EH (cell line): Measurements from ENCODE around the gene BRWD1.
A peak's percentile ranks its signal among the peaks of the same experiment; 100 is the strongest.

Experiments
- DNase-seq: peaks from one replicate; pipeline ENCODE4 v3.0.0-alpha.2; 2015; ENCODE audit warnings: low read depth

Gene BRWD1

GRCh38 chr21:39327727-39328126 lies 14.3 kb upstream of the BRWD1 start:
- no peak for DNase-seq

GRCh38 chr21:39326607-39327307 lies 13.3 kb upstream of the BRWD1 start:
- no peak for DNase-seq

- no peak for DNase-seq
Observed at GRCh38 chr21:39325458-39325857, 12.0 kb upstream of the BRWD1 start.

- no peak for DNase-seq
Observed at GRCh38 chr21:39321424-39321823, 8.0 kb upstream of the BRWD1 start.

GRCh38 chr21:39319814-39320332 lies 6.4 kb upstream of the BRWD1 start:
- DNase-seq: peak; percentile 33

GRCh38 chr21:39319251-39319756 lies 5.9 kb upstream of the BRWD1 start:
- peak; percentile 59 for DNase-seq

GRCh38 chr21:39318091-39318959 lies 4.9 kb upstream of the BRWD1 start:
- DNase-seq: no peak

GRCh38 chr21:39317134-39318090 lies 4.0 kb upstream of the BRWD1 start:
- peak; percentile 41 for DNase-seq

- no peak for DNase-seq
Observed at GRCh38 chr21:39316729-39317128, 3.3 kb upstream of the BRWD1 start.

- DNase-seq: peak; percentile 13
Observed at GRCh38 chr21:39315603-39316445, 2.4 kb upstream of the BRWD1 start.

GRCh38 chr21:39314143-39315027 lies 953 bp upstream of the BRWD1 start:
- peak; percentile 76 for DNase-seq

GRCh38 chr21:39313042-39313570 lies 326 bp downstream of the BRWD1 start:
- no peak for DNase-seq

GRCh38 chr21:39312112-39313041 lies 1.1 kb downstream of the BRWD1 start:
- peak; percentile 87 for DNase-seq

GRCh38 chr21:39311164-39311563 lies 2.3 kb downstream of the BRWD1 start:
- no peak for DNase-seq

- no peak for DNase-seq
Observed at GRCh38 chr21:39307466-39307865, 6.0 kb downstream of the BRWD1 start.

GRCh38 chr21:39300587-39300986 lies 12.8 kb downstream of the BRWD1 start:
- DNase-seq: no peak

- no peak for DNase-seq
Observed at GRCh38 chr21:39296891-39297290, 16.5 kb downstream of the BRWD1 start.

GRCh38 chr21:39288987-39289386 lies 24.4 kb downstream of the BRWD1 start:
- no peak for DNase-seq
